Measurements from ENCODE around the gene CR1. TPM values are rescaled to one million over a fixed set of nuclear protein-coding genes. Genes with fewer than 3 reads are reported as not detected.
A peak's percentile ranks its signal among the peaks of the same experiment; 100 is the strongest.
"Not testable (repeated sequence)": the region's sequence is repeated elsewhere in the genome, so short reads cannot be mapped to it uniquely, and the experiment has no call there.

Gene CR1
- total RNA-seq, 2 donors from 2014 or later = 0.02 to 0.08 TPM

DNA sequence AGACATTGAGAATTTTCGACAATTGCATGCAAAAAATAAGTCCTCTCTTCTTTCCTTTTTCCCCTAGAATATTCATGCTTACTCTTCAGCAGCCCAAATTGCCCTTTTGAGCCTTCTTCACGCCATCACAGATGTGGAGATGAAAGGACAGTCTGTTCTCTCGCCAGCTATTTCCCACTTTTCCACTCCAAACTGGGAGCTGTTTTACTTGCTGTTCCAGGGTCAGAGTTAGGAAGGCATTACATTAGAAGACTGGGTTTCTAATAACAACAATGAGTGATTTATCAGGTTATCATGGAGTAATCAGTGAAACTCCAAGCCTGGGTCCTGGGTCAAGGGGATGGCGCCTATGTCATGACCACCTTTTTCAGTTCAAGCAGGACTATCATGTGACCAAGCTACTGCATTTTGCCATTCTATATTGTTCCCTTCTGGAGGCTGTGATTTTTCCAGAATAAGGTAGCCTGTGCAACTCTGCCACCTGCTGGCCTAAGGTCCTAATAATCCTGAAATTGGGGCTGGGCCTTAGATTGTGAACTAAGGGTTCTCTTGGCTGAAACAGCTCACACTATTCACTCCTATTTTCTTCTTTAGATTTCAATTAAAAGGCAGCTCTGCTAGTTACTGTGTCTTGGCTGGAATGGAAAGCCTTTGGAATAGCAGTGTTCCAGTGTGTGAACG lies 50.9 kb downstream of the CR1 start:
- not testable (repeated sequence) for DNase-seq (ENCODE audit: low spot score in 2 of 2); H3K27ac Mint-ChIP-seq; H3K9me3 Mint-ChIP-seq; H3K36me3 Mint-ChIP-seq; ATAC-seq

DNA sequence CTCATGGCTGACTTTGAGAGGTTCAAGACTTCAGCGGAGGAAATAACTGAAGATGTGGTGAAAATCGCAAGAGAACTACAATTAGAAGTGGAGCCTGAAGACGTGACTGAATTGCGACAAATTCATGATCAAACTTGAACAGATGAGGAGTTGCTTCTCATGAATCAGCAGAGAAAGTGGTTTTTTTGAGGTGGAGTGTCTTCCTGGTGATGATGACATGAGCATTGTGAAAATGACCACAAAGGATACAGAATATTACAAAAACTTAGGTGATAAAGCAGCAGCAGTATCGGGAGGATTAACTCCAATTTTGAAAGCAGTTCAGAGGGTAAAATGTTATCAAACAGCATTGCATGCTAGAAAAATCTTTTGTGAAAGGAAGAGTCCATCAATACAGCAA lies 58.9 kb downstream of the CR1 start:
- not testable (repeated sequence) for DNase-seq (ENCODE audit: low spot score in 2 of 2); H3K36me3 Mint-ChIP-seq; H3K27ac Mint-ChIP-seq; H3K9me3 Mint-ChIP-seq
- peak; percentile 47 to 71 for ATAC-seq

DNA sequence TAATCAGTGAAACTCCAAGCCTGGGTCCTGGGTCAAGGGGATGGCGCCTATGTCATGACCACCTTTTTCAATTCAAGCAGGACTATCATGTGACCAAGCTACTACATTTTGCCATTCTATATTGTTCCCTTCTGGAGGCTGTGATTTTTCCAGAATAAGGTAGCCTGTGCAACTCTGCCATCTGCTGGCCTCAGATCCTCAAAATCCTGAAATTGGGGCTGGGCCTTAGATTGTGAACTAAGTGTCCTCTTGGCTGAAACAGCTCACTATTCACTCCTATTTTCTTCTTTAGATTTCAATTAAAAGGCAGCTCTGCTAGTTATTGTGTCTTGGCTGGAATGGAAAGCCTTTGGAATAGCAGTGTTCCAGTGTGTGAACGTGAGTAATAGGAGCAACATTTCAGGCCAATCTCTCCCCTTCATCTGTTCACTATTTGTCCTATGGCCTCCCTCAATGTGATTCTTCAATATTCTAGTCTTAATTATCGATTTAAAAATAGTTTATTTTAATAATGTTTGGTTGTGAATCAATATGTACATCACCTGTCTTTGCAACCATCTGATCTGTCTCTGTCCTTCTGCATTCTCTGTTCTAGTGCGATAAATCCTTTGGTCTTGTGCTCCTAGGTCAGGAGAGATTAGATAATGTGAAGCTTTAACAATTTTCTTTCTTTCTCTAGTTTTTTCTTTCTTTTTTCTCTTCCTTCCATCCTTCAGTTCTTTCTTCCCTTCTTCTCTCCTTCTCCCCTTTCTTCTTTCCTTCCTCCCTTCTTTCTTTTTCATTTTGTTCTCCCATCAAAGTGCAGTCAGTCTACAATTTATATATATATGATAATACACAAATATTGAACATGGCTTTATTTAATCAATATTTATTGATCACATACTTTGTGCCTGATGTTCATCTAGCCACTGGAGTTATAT lies 69.8 kb downstream of the CR1 start:
- no peaks in the 10 kb centered on the region for H3K36me3 Mint-ChIP-seq
- H3K9me3 Mint-ChIP-seq = no peaks in the 10 kb centered on the region
- ATAC-seq = peak in 1 of 2 donors; percentile 28
- peak in 1 of 2 donors; percentile 15 for DNase-seq (ENCODE audit: low spot score in 2 of 2)
- H3K27ac Mint-ChIP-seq = no peak overlapping the region

DNA sequence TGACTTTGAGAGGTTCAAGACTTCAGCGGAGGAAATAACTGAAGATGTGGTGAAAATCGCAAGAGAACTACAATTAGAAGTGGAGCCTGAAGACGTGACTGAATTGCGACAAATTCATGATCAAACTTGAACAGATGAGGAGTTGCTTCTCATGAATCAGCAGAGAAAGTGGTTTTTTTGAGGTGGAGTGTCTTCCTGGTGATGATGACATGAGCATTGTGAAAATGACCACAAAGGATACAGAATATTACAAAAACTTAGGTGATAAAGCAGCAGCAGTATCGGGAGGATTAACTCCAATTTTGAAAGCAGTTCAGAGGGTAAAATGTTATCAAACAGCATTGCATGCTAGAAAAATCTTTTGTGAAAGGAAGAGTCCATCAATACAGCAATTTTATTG lies 76.0 kb downstream of the CR1 start:
- not testable (repeated sequence) for H3K27ac Mint-ChIP-seq; H3K9me3 Mint-ChIP-seq; DNase-seq (ENCODE audit: low spot score in 2 of 2); H3K36me3 Mint-ChIP-seq
- peak; percentile 54 to 76 for ATAC-seq

DNA sequence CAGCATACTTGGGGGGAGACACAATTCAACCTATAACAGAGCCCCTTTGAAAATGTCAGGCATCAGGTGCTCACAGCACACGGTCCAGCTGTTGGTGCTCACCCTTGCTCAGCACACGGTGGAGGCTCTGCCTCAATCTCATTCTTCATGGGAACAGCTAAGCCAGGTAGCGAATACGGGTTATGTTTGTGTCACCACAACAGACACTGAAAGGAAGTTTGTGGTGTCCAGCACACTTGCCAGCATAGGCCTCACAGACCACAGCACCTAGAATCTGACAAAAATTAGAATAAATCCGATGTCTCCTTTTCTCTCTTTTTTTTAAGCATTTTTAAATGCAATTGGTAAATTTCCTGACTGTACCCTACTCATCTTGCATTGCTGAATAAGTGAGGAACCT lies 77.1 kb downstream of the CR1 start:
- H3K27ac Mint-ChIP-seq; ATAC-seq; H3K36me3 Mint-ChIP-seq; H3K9me3 Mint-ChIP-seq; DNase-seq (ENCODE audit: low spot score in 2 of 2): not testable (repeated sequence)

DNA sequence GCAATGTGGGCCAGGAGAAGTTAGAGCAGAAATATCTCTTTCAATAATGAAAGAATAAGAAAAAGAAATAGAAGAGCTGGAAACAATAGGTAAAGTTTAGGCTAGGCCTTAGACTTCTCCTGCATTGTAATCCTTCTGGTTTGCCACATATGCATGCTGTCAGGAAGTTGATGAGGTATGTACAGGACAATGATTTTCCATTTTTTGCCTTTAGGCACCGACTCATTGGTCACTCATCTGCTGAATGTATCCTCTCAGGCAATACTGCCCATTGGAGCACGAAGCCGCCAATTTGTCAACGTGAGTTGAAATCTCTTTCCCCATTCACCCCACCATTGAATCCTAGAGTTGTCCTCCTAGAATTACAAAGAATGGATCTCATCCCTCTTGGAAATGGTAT lies 79.4 kb downstream of the CR1 start:
- not testable (repeated sequence) for H3K9me3 Mint-ChIP-seq, ATAC-seq

DNA sequence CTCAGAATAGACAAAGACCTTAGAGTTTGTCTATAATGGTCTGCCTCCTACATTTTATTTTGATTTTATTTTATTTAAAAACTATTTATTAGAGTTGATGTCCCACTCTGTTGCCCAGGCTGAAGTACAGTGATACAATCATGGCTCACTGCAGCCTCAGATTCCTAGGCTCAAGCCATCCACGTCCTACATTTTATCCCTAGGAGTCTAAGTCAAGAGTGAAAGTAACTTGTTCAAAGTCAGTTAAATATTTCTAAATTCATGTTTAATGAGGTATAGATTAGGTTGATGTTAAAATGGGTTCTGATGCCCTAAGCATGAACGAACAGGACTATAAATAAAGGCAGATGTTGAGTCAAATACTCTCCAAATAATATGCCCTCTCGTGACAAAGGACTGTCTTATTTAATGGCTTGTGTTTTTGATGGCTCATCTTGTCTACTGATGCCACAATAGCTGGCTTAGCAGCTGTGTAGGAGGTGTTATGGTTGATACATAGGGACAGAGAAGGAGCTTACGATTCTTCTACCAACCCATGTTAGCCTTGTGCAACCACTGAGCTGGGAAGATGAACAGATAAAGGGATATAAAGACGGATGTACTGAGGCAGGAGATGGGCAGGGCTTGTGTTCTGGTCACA lies 83.0 kb downstream of the CR1 start:
- Mint-ChIP-seq H3K36me3 (no peaks in the 10 kb centered on the region), H3K27ac (no peak overlapping the region), H3K9me3 (no peaks in the 10 kb centered on the region)
- ATAC-seq (peak in 1 of 2 donors; percentile 38), DNase-seq (ENCODE audit: low spot score in 2 of 2) (no peak)

More for the DNA sequence above, 79.4 kb downstream of the CR1 start:
- H3K27ac Mint-ChIP-seq; DNase-seq (ENCODE audit: low spot score in 2 of 2); H3K36me3 Mint-ChIP-seq: not testable (repeated sequence)

DNA sequence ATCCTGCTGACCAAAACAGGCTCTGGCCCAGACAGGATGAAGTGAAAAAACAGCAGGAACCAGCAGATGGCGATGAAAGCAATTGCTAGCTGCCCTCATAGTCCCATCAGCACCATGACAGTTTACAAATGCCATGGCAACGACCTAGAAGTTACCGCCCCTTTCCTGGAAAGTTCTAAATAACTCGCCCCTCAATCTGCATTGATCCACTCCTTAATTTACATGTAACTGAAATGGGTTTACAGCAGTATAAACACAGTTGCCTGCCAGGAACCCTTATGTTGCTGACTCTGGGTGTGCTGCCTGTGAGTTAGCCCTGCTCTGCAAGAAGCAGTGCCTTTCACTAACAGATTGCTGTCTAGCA lies 83.5 kb downstream of the CR1 start:
- peak in 1 of 2 donors; percentile 37 for DNase-seq (ENCODE audit: low spot score in 2 of 2)
- Mint-ChIP-seq H3K27ac (no peak overlapping the region), H3K9me3 (no peaks in the 10 kb centered on the region), H3K36me3 (no peaks in the 10 kb centered on the region)
- ATAC-seq = peak; percentile 71 to 83

DNA sequence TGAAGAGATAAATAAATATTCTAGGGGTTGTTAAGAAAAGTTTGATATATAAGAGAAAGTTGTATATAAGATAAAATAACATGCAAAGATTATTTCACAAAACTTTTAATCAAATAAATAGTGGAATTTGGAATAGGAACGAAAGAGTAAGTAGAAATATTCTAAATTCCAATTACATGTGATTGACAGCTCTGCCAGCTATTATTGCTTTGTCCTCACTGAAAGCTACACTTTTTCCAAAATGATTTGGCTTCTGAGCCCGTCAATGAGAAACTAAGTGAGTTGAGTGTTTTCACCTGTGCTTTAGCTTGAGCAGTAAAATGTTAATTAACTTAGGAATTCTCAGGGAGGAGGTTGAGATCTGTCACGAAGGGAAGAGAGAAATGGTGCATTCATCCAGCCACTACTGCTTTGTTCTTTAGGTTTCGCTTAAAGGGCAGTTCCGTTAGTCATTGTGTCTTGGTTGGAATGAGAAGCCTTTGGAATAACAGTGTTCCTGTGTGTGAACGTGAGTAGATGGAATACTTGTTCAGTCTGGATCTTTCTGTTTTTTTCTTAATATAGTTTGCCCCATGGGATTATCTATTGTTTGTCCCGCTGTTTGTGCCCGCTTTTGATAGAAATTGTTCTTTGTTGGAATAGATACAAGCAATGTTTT lies 85.7 kb downstream of the CR1 start:
- no peak for ATAC-seq
- H3K9me3 Mint-ChIP-seq = no peaks in the 10 kb centered on the region
- no peaks in the 10 kb centered on the region for H3K36me3 Mint-ChIP-seq
- DNase-seq (ENCODE audit: low spot score in 2 of 2) = no peak
- no peak overlapping the region for H3K27ac Mint-ChIP-seq

DNA sequence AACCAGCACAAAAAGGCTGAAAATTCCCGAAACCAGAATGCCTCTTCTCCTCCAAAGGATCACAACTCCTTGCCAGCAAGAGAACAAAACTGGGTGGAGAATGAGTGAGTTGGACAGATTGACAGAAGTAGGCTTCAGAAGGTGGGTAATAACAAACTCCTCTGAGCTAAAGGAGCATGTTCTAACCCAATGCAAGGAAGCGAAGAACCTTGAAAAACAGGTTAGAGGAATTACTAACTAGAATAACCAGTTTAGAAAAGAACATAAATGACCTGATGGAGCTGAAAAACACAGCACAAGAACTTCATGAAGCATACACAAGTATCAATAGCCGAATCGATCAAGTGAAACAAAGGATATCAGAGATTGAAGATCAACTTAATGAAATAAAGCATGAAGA lies 93.5 kb downstream of the CR1 start:
- ATAC-seq = not testable (repeated sequence)

DNA sequence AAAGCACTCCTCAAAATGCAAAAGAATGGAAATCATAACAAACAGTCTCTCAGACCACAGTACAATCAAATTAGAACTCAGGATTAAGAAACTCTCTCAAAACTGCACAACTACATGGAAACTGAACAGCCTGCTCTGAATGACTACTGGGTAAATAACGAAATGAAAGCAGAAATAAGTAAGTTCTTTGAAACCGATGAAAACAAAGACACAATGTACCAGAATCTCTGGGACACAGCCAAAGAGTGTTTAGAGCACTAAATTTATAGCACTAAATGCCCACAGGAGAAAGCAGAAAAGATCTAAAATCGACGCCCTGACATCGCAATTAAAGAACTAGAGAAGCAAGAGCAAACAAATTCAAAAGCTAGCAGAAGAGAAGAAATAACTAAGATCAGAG lies 95.2 kb downstream of the CR1 start:
- DNase-seq (ENCODE audit: low spot score in 2 of 2); ATAC-seq; H3K9me3 Mint-ChIP-seq; H3K27ac Mint-ChIP-seq: not testable (repeated sequence)
- H3K36me3 Mint-ChIP-seq = peaks cover 0 to 23% of the 10 kb centered on the region in 2 donors

More for the DNA sequence above, 93.5 kb downstream of the CR1 start:
- H3K27ac Mint-ChIP-seq; H3K9me3 Mint-ChIP-seq; DNase-seq (ENCODE audit: low spot score in 2 of 2): not testable (repeated sequence)
- peaks cover 0 to 23% of the 10 kb centered on the region in 2 donors for H3K36me3 Mint-ChIP-seq

DNA sequence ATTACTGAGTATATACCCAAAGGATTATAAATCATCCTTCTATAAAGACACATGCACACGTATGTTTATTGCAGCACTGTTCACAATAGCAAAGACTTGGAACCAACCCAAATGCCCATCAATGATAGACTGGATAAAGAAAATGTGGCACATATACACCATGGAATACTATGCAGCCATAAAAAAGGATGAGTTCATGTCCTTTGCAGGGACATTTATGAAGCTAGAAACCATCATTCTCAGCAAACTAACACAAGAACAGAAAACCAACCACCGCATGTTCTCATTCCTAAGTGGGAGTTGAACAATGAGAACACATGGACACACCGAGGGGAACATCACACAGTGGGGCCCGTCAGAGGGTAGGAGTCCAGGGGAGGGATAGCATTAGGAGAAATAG lies 98.1 kb downstream of the CR1 start:
- not testable (repeated sequence) for DNase-seq (ENCODE audit: low spot score in 2 of 2); H3K27ac Mint-ChIP-seq; ATAC-seq; H3K9me3 Mint-ChIP-seq
- H3K36me3 Mint-ChIP-seq = peaks cover 0 to 12% of the 10 kb centered on the region in 2 donors

DNA sequence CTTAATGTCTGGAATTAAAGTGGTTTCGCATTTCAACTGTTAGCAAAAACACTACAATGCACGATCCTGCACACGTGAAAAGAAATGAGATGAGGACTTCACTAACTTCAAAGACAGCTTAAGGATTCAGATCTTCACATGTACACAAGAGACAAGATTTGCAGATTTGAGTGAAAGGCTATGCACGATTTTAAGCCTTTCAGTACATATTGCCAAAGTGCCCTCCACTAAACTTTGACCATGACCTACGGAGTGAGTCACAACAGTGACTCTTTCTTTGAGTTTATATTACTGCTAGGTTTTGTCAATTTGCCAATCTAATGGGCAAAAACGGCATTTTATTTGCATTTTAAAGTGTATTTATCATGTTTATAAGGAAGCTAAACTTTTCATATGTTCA lies 107.8 kb downstream of the CR1 start:
- no peak overlapping the region for H3K27ac Mint-ChIP-seq
- ATAC-seq = no peak
- no peaks in the 10 kb centered on the region for H3K36me3 Mint-ChIP-seq
- no peaks in the 10 kb centered on the region for H3K9me3 Mint-ChIP-seq
- no peak for DNase-seq (ENCODE audit: low spot score in 2 of 2)

DNA sequence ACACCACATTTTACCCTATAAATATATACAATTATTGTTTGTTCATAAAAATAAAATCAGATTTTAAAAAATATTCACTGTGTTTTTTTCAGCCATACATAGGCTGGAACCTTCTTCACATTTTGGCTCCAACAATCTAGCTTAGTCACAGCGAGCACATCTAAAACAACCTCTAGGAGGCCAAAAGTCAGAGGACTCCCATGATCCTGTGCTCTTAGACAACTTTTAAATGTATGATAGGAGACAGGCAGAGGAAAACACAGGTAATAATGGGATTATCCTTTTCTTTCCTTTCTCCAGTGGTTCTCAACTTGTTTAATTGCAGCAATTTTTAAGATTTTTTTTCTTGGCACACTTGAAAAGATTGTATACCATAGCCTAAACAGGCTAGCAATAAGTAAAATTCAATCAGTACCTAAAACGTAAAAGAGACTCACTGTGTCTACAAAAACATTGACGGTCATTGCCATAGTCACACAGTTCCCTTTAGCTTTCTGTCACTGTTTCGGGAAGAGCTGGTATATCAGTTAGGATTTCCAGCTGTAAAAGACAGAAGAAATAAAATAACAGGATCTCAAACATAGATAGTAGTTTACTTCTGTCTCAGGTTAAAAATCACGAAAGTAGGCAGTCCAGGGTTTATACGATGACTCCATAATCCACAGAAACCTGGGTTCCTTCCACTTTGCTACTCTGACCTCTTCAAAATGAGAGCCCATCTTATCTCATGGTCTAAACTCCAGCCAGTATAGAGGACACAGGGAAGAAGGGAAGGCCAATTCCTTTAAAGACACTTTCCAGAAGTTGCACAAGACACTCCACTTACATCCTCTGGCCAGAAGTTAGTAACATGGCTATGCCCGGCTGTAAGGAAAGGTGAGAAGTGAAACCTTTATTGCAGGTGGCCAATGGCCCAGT lies 109.7 kb downstream of the CR1 start:
- no peak for DNase-seq (ENCODE audit: low spot score in 2 of 2)
- ATAC-seq = no peak
- H3K27ac Mint-ChIP-seq = no peak overlapping the region
- no peaks in the 10 kb centered on the region for H3K9me3 Mint-ChIP-seq
- H3K36me3 Mint-ChIP-seq = no peaks in the 10 kb centered on the region

DNA sequence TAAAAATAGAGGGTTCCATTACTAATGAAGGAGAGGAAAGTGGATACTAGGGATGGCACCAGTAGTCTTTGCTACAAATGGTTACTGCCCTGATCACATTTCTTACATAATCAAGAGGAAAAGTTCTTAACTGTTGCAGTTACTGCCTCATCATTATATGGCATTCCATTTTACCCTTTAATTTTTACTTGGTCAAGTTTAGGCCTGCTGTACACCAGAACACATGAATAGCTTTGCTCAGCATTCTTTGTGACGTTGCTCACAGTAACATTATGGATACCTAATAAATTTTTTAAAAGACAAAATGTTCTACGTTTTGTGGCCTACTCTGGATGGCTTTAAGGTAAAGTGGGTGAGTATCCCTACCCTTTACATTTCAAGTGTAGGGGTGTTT lies 110.4 kb downstream of the CR1 start:
- DNase-seq (ENCODE audit: low spot score in 2 of 2) (no peak), ATAC-seq (no peak)
- Mint-ChIP-seq H3K9me3 (no peaks in the 10 kb centered on the region), H3K36me3 (no peaks in the 10 kb centered on the region), H3K27ac (no peak overlapping the region)

DNA sequence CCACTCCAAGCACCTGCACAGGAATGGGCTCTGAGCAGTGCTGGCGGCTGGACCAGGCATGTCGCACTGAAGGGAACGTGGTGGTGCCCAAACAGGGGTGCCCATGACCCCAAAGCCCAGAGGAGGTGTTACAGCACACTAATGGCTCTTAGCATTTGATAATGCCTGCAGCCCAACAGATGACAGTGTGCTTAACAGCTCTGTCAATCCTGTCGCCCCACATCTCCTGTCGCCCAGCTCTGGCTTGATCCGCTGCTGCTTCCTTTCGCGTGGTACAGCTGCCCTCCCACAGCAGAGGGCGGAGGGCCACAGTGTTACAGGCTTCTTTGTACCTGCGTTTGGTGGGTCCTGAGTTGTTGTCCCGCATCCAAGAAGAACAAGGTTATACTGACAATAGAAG lies 116.8 kb downstream of the CR1 start:
- DNase-seq (ENCODE audit: low spot score in 2 of 2) = no peak
- H3K36me3 Mint-ChIP-seq = no peaks in the 10 kb centered on the region
- no peaks in the 10 kb centered on the region for H3K9me3 Mint-ChIP-seq
- no peak for ATAC-seq
- H3K27ac Mint-ChIP-seq = no peak overlapping the region

Data from activated naive CD4-positive, alpha-beta T cell treated with anti-CD3 and anti-CD28 coated beads, Interleukin-2, amount 50 U/mL, for 72 hours (primary cell).